Stimulated activated CD8-positive, alpha-beta memory T cell treated with anti-CD3 and anti-CD28 coated beads, Interleukin-12 subunit alpha, Interleukin-12 subunit beta, amount 100 ng/mL, for 24 hours (primary cell): ENCODE measurements around the gene NSMF.

ENCODE experiments used
- DNase-seq: peaks from one replicate; pipeline ENCODE4 v3.0.0-alpha.2; 2020; ENCODE audit errors: extremely low read depth

The NSMF gene

DNA sequence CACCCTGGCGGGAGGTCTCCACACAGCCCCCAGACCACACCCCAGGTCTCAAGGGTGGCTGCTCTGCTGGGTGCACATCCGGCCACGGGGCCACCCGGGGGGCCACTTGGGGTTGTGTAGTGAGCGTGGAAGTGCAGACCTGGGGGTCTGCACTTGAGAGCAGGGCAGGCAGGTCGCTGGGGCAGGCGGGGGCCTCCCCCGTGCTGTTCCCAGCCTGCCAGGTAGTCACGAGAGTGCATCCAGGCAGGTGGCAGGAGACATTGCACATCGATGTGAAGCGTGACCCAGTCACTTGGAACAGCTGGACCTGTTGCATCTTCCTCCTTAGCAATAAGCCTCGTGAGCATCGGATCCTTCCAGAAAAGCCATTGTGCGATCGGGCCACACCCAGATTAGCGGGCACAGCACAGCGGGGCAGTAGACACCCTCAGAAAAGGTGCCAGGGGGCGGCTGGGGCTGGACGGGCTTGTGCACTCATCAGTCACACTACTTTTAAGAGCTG lies 13.2 kb downstream of the NSMF start:
- DNase-seq: no peak

DNA sequence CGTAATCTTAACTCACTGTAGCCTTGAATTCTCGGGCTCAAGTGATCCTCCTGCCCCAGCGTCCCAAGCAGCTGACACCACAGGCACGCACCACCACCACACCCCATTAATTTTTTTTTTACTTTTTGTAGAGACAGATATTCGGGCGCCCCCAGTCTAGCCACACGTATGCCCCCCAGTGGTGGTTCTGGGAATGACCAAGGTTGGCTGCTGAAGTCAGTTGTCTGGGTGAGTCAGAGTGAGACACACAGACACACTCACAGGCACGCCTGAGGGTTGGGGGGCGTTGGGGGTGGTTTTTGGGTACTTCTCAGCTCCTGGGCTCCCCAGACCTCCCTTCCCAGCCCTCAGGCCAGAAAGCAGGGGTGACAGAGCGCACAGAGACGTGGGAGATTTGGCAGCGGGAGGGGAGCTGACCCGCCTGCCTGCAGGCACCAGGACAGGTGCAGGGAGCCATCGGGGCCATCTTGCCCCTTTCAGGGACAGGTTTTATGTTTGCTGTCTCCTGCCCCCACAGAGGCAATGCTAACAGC lies 13.8 kb downstream of the NSMF start:
- DNase-seq: peak; percentile 65

DNA sequence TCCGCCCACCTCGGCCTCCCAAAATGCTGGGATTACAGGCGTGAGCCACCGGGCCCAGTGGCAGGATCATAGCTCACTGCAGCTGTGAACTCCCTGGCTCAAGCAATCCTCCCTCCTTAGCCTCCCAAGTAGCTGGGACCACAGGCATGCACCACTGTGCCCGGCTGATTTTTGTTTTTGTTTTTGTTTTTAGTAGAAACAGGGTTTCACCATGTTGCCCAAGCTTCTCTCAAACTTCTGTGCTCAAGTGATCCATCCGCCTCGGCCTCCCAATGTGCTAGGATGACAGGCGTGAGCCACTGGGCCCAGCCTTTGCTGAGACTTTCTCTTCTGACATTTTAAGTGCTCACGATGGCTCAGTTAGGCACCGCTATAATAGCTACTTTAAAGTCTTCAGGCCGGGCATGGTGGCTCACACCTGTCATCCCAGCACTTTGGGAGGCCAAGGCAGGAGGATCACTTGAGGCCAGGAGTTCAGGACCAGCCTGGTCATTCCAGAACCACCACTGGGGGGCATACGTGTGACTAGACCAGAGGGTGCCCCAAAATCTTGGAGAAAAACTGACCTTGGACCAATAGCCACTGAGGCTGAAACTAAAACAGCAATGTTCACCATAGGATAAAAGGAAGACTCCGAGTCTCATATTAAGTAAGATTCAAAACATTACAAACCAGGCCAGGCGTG lies 14.9 kb downstream of the NSMF start:
- no peak for DNase-seq

DNA sequence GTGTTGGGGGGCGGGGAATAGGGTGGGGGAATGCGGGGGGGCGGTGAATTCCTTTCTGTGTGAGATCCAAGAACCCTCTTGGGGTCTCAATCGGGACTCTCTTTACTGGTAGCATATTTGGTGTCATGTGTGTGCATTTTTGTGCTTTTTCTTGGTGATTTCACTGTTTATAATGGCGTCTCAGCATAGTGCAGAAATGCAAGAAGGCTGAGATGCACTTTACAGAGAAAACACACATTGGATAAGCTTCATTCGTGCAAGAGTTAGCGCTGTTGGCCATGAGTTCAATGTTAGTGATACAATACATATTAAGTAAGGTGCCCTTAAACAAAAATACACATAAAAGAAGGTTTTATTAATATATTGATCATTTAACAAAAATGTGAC lies 17.2 kb downstream of the NSMF start:
- no peak for DNase-seq

DNA sequence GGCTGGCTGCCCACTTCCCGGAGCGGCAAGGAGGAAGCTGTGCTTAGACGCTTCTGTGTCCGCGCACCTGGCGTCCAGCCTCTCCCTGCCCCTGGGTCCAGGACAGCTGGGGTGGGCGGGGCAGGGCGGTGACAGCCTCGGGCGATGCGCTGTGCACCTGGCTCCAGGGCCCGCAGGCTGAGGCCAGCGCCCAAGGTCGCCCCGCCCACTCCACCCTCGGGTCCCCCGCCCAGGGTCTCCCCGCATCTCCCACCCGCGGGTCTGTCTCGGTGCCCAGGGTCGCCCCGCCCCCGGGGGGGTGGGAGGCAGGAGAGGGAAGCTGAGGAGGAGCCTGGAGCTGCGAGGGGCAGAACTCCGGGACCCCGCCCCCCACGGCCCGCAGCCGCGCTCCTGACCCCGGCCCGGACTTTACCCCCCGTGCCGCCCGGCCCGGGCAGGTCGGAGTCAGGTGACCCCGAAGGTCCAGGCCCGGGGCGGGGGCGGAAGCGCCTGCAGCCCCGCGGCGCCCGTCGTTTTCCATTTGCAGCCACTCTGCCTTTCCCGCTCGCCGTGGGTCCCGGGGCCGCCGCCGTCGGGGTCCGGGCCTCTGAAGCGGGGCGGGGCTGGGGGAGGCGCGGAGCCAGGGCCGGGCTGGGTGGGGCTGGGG lies 17.7 kb downstream of the NSMF start, which contains the start of gene ENTPD8:
Gene ENTPD8, minus strand, starts transcription at position 69 of the 646 bp plus-strand sequence. CDS start 3,072 bp downstream, outside the sequence.
- DNase-seq: no peak

DNA sequence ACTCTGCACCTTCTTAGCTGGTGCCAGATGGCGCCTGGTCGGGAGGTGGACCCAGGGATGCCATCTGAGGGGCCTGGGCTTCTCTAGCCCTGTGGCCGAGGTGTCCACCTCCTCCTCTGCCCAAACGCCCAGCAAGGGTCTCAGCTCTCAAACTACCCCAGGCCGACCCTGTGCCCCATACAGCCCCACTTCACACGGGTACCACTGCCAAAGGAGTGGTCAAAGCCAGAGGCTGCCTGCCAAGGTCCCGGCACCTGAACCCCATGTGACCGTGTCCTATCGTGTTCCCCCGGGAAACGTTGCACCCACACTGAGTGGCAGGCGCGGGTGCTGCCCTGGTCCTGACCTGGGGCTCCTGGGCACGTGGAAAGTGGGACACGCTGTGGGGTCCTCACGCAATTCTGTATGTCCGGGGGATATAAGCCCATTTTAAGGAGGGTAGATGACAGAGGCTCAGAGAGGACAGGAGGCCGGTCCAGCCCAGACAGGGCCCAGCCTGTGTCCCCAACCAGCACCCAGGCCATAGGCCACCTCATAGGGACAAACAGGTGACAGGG lies 19.9 kb downstream of the NSMF start:
- no peak for DNase-seq

DNA sequence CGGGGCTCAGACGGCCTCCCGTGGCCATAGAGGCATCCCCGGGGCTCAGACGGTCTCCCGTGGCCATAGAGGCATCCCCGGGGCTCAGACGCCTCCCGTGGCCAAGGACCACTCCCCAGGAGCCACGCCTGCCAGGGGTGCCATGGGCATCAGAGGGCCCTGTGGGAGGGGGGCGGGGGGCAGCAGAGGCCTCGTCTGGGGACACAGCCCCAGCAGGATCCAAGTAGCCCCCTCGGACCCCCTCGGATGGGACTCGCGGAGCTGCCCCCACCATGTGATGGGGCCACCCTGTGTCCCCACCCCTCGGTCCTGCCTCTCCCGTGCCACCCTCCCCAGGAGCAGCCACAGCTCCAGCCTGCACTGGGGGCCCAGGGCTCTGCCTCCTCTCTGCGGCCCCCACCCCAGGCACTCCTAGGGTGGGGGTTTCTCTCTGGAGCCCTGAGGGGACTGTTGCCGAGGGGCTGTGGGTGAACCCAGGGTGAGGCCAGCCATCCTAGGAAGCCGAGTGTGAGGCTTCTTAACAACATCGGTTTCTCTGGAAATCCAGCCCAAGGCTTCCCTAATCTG lies 20.5 kb downstream of the NSMF start:
- no peak for DNase-seq

DNA sequence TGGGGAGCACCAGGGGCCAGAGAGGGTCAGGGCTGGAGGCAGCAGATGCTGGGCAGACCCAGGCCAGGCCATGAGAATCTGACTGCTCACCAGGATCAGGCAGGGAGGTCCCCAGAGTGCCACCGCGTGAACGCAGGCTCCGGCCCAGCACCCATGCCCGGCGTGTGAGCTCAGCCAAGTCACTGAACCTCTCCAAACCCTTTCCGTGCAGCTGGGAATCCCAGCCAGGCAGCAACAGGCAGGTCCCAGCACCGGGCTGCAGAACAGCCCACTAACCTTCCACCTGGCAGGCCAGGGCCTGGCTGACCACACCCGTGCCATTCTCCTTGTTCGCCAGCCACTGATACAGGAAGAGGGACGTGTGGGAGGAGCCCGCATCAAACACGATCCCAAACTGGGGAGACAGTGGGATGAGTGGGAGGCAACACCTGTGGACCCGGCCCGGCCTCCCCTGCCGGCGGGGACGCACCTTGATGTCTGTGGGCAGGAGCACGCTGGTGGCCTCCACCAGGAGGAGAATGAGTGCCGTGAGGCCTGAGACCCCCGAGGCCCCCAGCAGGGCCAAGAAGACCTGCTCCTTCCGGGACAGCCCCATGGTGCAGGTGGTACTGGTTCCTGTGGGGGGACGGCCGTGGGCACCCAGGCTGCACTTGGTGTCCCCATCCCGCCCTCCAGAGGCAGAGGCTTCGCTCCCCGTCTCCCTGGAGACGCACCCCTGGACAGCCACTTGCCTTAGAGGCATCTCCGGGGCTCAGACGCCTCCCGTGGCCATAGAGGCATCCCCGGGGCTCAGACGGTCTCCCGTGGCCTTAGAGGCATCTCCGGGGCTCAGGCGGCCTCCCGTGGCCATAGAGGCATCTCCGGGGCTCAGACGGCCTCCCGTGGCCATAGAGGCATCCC lies 21.2 kb downstream of the NSMF start:
- no peak for DNase-seq

DNA sequence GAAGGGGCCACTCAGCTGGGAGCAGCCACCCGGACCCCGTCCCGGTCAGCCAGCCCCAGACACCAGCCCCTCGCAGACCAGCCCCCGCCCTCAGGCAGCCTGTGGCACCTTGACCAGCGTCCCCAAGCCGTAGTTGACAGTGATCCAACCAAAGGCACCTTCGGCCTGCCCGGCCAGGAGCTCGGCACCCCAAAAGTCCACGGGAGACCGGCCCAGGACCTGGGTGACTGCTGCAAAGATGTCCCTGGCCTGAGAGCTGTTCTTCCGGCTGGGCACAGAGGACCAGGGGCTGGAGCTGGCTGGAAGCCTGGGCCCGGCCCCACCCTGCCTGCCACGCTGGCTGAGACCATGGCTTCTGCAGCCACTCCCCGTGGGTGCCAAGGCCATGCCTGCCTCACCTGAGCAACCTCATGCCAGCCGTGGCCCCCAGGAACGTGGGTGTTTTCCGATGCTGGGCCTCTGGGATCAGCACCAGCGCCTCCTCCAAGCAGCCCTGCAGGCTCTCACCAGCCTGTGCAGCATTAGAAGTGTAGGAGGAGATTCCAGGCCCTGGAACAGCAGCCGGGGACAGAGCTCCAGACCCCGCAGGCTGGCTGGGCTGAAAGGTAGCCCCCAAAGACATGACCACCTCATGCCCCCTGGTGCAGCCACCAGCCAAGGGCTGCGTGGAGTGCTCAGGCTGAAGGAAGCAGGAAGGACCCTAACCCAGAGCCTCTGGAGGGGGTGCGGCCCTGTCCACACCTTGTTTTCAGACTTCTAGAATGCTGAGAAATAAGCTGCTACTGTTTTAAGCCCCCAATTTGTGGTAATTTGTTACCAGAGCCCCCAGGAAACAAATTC lies 22.2 kb downstream of the NSMF start:
- DNase-seq: no peak

DNA sequence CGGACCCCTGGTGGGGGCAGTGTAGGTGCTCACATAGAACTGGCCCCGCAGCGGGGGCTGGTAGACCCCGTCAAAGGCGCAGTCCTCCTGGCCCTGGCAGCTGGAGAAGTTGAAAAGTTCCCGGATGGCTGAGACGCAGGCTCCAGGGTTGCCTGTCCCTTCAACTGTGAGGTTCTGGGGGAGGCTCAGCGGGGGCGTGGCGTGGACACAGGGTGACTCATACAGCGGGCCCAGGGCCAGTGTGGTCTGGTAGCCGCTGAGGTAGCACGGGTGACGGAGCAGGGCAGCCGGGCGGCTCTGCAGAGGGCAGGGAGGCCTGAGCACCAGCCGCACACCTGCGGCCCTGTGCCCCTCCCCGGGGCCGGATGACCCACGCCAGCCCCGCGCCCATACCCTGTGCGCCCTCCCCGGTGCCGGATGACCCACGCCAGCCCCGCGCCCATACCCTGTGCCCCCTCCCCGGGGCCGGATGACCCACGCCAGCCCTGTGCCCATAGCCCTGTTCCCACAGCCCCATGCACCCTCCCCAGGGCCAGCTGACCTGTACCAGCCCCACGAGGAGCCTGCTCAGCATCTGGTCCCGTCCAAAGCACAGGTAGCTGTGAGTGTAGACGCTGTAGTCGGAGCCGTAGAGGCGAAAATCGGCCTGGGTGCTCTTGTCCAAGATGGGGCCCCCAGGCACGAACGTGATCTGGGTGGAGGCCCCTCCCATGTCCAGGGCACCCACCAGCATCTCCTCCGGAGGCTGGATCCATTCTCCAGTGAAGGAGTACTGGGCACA lies 23.0 kb downstream of the NSMF start:
- no peak for DNase-seq

DNA sequence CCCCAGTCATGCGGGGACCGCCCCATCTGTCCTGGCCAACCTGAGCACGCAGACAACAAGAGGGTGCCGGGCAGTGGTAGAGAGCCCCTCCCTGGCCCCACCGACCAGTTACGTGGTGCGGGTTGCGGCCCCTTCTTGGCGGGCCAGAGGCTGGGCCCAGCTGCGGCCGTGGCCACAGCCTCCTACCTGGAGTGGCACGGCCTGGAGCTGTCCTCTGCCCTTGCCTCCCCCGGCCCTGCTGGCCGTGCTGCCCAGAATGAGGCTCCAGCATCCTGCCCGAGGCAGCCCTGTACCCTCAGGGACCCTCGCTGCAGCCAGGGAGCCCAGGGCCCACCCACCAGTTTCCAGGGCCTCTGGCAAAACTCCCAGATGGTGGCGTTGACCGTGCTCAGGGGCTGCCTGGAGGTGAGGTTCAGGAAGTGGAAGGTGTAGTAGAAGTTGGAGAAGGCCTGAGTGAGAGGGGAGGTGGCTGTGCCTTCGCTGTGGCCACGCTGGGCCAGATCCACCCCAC lies 23.7 kb downstream of the NSMF start:
- no peak for DNase-seq

DNA sequence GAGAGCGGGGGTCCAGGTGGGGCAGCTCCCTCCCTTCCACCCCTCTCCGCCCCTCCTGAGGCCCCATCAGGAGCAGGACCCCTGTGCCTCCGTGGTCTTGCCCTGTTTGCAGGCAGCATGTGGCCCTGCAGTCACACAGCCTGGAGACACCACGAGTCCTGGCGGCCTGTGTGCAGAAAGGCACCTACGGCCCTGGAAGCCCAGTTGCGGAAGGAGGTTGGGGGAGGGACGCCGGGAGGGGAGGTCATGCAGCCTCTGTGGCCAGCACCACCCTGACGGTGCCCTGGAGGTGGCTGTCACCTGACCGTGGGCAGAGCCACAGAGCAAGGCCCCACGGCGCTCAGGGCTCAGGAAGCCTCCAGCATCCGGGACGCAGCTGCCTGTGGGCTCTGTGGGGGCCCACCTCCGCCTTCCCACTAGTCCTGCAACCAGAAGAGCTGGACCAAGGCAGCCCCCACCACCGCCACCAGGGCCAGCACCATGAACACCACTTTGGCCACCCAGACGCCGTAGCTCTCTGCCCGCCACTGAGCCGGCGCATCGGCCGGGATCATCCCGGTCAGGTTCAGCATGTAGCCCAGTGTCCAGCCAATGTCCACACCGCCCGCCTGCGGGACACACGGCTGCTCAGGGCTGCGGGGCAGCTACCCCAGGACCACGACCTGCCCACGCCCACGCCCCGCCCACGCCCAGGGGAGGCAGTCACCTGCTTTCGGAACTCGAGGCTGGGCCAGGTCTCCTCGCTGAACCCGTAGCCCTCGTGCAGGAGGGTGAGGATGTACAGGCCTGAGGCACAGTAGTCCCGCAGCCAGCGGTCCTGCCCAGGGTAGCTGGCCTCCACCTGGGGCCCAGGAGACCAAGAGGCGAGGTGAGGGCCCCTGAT lies 24.4 kb downstream of the NSMF start:
- no peak for DNase-seq

DNA sequence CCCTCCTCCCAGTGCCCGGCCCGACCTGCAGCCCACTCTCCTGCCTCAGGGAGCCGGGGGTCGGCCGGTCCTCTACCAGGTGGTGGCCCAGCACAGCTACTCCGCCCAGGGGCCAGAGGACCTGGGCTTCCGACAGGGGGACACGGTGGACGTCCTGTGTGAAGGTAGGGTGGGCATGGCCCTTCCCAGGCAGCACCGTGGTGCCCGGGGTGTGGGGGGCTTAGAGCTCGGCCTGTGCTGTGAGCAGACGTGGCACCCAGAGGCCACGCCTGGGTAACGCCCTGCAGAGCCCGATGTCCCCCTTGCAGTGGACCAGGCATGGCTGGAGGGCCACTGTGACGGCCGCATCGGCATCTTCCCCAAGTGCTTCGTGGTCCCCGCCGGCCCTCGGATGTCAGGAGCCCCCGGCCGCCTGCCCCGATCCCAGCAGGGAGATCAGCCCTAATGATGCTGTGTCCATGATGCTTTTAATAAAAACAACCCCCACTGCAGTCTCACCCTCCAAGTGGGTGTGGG lies 25.2 kb downstream of the NSMF start:
- no peak for DNase-seq

DNA sequence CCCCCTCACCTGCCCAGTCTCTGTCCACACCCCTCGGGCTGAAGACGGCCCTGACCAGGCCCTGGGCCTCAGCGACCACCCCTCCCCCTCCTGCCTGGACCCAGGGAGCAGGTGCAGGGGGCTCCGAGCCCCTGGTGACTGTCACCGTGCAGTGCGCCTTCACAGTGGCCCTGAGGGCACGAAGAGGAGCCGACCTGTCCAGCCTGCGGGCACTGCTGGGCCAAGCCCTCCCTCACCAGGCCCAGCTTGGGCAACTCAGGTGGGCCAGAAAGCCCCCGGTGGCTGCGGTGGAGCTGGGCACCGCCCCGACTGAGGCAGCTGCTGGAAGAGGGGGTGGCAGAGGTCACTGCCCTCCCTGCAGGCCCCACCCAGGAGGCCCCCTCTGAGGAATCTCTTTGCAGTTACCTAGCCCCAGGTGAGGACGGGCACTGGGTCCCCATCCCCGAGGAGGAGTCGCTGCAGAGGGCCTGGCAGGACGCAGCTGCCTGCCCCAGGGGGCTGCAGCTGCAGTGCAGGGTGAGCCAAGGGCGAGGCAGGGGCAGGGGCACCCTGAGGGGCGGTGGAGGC lies 25.7 kb downstream of the NSMF start:
- no peak for DNase-seq

DNA sequence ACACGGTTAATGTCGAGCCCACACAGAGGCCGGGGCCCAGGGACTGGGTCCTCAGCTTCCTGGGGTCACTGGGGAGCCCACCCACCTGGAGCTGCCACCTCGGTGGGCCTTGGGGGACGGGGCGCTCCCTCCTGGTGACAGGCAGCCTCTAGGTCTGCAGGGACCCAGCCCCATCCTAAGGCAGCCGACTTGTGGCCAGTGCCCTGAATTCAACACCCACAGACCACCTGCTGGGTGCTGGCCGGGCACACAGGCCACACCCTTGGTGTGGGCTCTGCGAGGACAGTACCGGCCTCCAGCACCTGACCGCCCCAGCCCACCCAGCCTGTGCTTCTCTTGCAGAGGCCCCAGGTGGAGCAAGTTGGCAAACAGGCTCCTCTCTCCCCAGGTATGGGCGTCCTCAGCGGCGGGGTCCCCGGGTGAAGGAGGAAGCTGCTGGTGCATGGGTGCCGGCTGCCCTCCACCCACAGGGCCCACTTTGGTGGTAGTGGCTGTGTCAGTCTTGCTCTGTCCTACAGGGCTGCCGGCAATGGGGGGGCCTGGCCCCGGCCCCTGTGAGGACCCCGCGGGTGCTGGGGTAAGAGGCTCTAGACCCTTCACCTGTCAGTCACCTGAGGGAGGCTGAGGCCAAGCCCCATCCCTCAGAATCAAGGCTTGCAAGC lies 26.3 kb downstream of the NSMF start:
- no peak for DNase-seq

DNA sequence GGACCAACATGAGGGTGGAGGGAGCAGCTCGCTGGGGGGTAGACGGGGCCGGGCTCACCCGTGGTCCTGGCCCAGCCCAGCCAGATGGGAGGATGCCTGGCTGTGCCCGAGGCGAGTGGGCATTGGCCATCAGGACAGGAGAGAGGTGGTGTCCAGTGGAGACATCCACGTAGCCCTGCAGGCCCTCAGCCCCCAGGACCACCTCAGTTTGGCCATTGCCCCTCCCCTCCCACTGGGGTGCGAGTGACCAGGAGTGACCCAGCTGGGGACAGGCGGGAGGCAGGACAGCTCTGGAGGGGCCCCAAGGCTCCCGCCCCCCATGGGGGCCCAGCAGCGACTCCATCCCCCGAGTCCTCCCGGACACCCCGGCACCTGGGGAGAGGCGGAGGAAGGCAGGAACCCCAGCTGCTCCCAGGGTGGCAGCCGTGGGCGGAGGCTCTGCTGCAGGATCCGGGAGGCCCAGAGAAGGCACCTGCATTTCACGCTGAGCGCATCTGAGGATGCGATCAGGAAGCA lies 27.7 kb downstream of the NSMF start:
- DNase-seq: no peak

DNA sequence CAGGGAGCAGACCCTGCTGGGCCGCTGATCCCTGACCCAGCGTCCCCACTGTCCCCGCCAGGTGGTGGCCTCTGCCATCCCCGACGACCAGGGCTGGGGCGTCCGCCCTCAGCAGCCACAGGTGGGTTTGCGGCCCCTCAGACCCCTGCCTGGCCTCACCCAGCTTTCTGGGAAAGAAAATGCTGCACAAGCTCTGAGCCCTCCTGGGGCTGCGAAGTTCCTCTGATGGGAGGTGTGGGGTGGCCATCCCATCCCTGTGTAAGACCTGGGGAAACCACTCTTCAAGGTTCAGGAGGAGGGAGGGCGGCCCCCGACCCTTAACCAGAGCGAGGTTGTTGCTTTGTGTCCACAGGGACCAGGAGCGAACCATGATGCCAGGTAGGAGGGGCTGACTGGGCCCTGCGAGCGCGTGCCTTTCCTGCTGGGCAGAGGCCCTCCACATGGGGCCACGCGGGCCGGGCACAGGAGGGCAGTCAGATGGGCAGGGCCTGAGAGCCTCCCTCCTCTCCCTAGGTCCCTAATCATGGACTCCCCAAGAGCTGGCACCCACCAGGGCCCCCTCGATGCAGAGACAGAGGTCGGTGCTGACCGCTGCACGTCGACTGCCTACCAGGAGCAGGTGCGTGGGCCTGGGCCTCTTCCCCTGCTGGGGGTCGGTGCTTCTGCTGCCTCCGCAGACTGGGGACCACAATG lies 28.3 kb downstream of the NSMF start:
- no peak for DNase-seq
